A673 (cell line): ENCODE measurements around the gene WNT16.

Source experiments
- EZH2 ChIP-seq: fragments of 200-600 bp; sonication (generic); IDR thresholded peaks from 2 replicates; pipeline ENCODE4 v1.6.1; 2017; ENCODE audit warnings: borderline replicate concordance, low read depth, mild to moderate bottlenecking, mixed read lengths, antibody characterized with exemption, low read length; ENCODE audit not compliant: poor library complexity, severe bottlenecking
- TF ChIP-seq, protein P1 (sequence below): fragments of 300-800, 200-600 bp; sonication (generic); conservative IDR thresholded peaks from 2 replicates; pipeline ENCODE4 v1.5.1; 2017; ENCODE audit warnings: low read depth, mild to moderate bottlenecking, antibody characterized with exemption, low read length, moderate library complexity, mixed read lengths

DNA sequence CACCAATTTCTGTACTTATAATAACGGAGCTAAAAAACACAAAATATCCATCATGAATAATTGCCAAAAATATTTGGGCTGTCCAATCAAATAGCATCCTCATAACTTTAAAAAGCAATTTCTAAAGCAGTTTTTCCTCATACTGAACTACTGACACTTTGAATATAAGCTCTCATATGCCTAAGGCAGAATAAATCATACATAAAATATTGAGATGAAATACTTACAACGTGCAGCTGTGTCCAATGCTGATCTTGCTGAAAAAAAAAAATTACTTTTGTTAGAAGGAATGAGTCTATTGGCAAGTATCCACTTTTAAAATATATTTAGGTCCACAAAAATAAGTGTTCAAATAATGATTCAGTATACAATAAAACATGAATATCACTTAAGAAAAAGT, 43.1 kb downstream of the WNT16 start:
- TF ChIP-seq, protein P1, sequence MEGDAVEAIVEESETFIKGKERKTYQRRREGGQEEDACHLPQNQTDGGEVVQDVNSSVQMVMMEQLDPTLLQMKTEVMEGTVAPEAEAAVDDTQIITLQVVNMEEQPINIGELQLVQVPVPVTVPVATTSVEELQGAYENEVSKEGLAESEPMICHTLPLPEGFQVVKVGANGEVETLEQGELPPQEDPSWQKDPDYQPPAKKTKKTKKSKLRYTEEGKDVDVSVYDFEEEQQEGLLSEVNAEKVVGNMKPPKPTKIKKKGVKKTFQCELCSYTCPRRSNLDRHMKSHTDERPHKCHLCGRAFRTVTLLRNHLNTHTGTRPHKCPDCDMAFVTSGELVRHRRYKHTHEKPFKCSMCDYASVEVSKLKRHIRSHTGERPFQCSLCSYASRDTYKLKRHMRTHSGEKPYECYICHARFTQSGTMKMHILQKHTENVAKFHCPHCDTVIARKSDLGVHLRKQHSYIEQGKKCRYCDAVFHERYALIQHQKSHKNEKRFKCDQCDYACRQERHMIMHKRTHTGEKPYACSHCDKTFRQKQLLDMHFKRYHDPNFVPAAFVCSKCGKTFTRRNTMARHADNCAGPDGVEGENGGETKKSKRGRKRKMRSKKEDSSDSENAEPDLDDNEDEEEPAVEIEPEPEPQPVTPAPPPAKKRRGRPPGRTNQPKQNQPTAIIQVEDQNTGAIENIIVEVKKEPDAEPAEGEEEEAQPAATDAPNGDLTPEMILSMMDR: no peak
- no peak for TF ChIP-seq EZH2
